ENCODE results near the gene ZMIZ2.
"Not testable (repeated sequence)": the region's sequence is repeated elsewhere in the genome, so short reads cannot be mapped to it uniquely, and the experiment has no call there.

The ZMIZ2 gene

DNA sequence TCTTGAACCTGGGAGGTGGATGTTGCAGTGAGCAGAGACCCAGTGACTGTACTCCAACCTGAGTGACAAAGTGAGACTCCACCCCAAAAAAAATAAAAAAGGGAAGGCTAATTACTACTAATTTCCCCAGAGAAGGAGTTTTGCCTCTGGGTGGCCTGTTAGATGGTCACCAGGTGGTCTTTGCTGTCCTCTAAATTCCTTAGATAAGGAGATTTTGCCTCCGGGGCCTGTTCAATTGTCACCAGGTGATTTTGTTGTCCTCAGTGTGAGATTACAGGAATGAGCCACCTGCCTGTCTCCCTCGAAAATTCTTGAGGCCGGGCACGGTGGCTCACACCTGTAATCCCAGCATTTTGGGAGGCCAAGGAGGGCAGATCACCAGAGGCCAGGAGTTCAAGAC lies 24.4 kb upstream of the ZMIZ2 start:
- no peak overlapping the region for H3K4me3 ChIP-seq (ENCODE audit: low read length)
- DNase-seq (ENCODE audit: low read depth, low spot score), result no peak

DNA sequence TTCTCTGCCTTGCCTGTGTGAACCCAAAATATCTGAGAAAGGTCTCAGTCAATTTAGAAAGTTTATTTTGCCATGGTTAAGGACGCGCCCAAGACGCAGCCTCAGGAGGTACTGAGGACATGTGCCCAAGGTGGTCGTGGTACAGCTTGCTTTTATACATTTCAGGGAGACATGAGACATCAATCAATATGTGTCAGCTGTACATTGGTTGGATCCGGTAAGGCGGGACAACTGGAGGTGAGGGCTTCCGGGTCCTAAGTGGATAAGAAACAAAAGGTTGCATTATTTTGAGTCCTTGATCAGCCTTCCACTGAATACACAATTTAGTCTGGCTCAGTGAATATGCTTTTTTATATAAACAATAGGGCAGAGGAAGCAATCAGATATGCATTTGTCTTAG lies 22.4 kb upstream of the ZMIZ2 start:
- not testable (repeated sequence) for DNase-seq (ENCODE audit: low read depth, low spot score); H3K4me3 ChIP-seq (ENCODE audit: low read length)

DNA sequence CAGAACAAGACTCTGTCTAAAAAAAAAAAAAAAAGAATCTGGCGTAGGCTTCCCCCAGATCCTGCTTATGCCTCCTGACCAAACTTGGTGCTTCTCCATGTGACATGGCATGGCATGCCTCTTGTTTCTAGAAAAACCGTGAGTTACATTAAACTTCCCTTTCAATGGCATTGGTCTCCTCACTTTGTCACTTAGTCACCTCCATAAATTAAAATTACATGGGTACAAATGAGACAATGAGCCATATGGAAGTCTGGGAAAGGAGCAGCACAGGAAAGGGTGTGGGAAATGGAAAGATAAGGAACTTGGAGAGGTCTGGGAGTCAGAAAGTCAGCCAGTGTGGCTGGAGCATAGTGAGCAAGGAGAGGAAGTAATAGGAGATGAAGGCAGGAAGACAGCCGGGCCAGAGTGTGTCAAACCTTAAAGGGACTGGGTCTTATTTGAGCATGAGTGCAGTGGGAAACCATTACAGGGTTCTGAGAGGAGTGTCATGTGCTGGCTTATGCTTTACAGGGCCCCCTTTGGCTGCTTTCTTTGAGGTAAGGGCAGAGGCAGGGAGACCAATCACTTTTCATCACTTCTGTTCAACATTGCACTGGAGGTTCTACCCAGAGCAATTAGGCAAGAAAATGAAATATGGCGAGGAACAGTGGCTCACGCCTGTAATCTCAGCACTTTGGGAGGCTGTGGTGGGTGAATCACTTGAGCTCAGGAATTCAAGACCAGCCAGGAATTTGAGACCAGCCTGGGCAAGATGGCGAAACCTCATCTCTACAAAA lies 21.3 kb upstream of the ZMIZ2 start:
- DNase-seq (ENCODE audit: low read depth, low spot score), result no peak
- H3K4me3 ChIP-seq (ENCODE audit: low read length), result no peak overlapping the region

DNA sequence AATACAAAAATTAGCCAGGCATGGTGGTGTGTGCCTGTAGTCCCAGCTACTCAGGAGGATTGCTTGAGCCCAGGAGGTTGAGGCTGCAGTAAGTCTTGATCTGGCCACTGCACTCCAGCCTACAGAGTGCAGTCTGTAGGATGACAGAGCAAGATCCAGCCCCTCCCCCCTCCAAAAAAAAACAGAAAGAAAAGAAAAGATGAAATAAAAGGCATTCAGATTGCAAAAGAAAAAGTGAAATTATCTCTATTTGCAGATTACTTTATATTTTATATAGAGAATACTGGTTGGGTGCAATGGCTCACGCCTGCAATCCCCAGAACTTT lies 20.7 kb upstream of the ZMIZ2 start:
- no peak overlapping the region for H3K4me3 ChIP-seq (ENCODE audit: low read length)
- DNase-seq (ENCODE audit: low read depth, low spot score), result no peak

DNA sequence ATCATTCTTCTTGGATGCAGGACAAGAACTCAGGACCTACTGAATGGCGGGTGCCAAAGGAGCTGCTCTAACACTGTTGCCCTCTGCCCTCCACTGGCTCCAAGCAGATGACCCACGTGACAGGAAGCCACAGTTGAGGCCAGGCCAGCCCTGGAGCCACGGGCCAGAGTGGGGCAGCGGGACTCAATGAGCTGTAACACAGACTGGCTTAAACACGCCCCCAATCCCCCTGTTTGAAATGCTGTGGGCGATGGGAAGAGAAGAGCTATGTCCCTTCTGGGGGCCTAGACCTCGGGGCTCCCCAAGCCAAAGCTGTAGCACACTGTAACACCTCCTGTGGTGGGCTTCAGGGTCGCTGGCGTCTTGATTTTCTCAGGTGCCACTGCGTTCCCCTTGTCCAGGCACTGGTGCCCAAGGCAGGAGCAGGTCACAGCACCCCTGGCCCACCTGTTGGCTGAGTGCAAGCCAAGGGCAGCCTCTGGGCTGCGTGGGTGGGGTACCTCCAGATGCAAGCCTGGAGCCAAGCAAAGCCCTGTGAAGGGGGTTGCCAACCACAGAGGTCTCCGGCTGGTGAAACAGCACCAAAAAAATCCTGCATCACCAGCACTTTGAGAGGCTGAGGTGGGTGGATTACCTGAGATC lies 18.6 kb upstream of the ZMIZ2 start:
- H3K4me3 ChIP-seq (ENCODE audit: low read length), result no peak overlapping the region
- DNase-seq (ENCODE audit: low read depth, low spot score), result no peak

DNA sequence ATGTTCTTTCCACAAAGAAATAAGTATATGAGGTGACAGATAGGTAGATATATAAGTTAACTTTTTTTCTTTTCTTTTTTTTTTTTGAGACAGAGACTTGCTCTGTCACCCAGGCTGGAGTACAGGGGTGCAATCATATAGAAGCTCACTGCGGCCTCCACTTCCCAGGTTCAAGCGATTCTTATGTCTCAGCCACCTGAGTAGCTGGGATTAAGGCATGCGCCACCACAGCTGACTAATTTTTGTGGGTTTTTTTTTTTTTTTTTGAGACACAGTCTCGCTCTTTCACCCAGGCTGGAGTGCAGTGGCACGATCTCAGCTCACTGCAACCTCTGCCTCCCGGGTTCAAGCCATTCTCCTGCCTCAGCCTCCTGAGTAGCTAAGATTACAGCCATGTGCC lies 15.7 kb upstream of the ZMIZ2 start:
- H3K4me3 ChIP-seq (ENCODE audit: low read length); DNase-seq (ENCODE audit: low read depth, low spot score): not testable (repeated sequence)

DNA sequence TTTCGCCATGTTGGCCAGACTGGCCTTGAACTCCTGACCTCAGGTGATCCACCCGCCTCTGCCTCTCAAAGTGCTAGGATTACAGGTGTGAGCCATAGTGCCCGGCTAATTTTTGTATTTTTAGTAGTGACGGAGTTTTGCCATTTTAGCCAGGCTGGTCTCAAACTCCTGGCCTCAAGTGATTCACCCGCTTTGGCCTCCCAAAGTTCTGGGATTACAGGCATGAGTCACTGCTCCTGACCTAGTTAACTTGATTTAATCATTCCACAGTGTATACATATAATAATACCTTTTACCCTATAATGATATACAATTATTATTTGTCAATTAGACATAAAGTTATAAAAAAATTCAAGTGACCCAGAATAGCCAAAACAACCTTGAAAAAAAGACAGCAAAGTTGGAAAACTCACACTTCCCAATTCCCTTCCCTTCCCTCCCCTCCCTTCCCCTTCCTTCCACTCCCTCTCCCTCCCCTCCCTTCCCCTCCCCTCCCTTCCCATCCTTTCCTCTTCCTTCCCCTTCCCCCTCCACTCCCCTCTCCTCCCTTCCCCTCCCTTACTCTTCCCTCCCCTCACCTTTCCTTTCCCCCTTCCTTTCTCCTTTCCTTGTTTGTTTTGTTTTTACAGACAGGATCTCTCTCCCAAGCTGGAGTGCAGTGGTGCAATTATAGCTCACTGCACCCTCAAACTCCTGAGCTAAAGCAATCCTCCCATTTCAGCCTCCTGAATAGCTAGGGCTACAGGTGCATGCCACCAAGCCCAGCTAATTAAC lies 14.8 kb upstream of the ZMIZ2 start:
- no peak overlapping the region for H3K4me3 ChIP-seq (ENCODE audit: low read length)
- no peak for DNase-seq (ENCODE audit: low read depth, low spot score)

DNA sequence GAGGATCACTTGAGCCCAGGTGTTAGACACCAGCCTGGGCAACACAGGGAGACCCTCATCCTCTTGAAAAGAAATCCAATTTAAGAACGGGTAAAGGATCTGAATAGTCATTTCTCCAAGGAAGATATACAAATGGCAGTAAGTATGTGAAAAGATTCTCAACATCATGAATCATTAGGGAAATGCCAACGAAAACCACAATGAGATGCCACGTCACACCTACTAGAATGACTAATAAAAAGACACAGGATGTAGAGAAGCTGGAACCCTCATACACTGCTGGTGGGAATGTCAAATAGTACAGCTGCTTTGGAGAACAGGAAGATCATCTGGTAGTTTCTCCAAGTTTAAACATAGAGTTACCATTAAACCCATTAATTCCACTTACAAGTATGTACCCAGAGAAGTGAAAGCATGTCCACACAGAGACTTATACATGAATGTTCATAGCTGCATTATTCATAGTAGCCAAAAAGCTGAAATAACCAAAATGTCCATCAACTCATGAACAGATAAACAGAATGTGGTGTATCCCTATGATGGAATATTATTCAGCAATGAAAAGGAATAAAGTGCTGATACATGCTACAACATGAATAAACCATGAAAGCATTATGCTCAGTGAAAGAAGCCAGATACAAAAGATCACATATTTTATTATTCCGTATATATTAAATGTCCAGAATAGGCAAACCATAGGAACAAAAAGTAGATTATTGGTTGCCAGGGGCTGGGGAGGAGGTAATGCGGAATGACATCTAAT lies 13.1 kb upstream of the ZMIZ2 start:
- DNase-seq (ENCODE audit: low read depth, low spot score), result no peak
- H3K4me3 ChIP-seq (ENCODE audit: low read length), result no peak overlapping the region

DNA sequence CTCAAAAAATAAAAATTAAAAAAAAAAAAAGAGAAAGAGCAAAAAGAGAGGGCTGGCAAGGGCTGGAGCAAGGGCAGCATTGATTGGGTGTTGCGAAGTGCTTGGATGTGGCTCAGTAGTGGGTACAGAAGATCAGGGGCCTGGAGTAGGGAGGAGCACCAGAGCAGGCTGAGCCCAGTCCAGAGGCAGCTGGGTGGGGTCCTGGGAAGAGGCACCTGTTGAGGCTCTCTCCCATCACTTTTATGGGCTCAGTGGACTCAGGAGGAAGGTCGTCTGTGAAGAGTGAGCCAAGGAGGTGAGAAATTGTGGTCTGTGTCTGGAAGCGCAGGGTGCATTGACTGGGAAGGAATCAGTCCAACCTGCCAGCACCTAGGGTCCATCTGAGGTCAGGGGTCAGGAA lies 11.8 kb upstream of the ZMIZ2 start:
- no peak for DNase-seq (ENCODE audit: low read depth, low spot score)
- no peak overlapping the region for H3K4me3 ChIP-seq (ENCODE audit: low read length)

DNA sequence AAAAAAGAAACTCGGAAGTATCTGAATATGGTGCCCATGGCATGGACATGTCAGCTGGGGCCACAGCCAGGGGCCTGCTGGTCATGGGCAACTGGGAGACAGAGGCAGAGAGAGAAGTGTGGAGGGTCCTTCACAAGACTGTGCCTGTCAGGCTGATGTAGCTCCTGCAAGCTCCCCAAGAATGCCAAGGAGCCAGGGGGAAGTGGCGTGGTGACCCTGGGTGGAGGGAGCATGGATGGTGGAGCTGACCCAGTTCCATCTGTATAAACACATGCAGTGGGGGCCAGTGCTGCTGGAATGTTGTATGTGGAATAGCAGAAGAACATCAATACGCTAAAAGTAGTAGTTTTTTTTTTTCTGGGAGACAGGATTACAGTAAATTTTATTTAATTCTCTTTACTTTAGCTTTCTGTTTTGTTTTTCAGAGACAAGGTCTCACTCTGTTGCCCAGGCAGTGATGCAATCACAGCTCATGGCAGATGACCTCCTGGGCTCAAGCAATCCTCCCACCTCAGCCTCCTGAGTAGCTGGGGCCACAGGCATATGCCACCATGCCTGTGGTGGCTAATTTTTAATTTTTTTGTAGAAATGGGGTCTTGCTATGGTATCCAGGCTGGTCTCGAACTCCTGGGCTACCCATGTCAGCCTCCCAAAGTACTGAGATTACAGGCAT lies 10.5 kb upstream of the ZMIZ2 start:
- DNase-seq (ENCODE audit: low read depth, low spot score), result no peak

DNA sequence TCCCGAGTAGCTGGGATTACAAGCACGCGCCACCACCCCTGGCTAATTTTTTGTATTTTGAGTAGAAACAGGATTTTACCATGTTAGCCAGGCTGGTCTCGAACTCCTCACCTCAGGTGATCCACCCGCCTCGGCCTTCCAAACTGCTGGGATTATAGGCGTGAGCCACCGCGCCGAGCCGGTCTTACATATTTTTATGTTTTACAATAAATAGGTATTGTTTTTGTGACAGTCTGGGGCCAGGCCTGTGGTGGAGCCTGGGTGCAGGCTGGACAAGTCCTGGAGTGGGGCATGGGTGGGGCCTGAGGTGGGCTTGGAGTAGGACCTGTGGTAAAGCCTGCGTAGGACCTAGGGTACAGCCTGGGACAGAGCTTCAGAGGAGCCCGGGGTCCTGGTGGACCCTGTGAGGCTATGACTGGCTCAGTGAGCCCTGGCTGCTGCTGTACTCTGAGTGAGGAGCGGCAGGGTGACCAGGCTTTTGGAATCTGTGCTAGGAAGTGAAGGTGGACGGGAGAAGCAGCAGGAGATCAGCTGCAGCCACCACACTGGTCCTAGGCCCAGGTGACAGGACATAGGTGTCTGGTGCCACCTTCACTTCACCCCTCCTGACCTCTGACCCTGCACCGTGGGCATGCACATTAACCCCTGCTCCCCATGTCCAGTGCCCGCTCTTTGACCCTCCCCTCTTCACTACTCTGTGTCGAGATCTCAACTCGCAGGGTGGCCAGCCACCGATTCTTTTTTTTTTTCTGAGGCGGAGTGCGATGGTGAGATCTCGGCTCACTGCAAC lies 9.6 kb upstream of the ZMIZ2 start:
- no peak for DNase-seq (ENCODE audit: low read depth, low spot score)

More for the DNA sequence above, 10.5 kb upstream of the ZMIZ2 start:
- H3K4me3 ChIP-seq (ENCODE audit: low read length), result no peak overlapping the region

DNA sequence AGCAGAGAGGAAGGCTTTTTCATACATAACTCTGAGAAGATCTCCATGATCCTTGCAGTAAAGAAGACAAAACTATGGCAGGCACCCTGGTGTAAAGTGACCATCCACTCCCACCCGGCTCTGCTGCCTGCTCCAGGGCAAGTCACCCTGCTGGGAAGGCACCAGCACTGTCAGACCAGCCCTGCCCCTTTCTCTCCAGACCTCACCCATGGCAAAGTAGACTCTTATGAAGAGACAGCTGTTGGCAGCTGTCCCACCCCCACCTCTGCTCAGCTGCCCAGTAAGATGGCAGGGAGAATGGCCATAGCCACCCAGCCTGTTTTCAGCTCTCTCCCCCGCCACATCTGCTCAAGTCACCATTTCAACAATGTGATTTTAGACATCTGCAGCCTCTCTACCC lies 8.6 kb upstream of the ZMIZ2 start:
- DNase-seq (ENCODE audit: low read depth, low spot score), result no peak

More for the DNA sequence above, 9.6 kb upstream of the ZMIZ2 start:
- H3K4me3 ChIP-seq (ENCODE audit: low read length), result no peak overlapping the region

DNA sequence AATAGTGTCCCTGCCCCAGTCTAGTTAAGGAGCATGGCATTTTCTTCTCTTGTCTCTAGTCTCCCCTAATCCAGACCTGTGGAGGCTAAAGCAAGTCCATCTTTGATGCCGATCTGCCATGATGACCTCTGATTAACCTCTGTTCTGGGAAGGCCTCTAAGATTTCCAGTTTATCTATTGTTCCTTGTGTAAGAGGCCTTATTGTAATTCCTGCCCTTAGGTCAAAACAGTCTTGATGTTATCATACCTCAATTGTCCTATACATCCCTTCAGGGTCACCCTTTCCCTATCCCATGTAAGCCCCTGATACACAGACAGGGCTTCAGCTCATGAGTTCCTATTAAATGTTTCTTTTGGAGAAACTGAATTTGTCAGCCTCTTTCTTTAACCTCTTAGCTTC lies 4.9 kb upstream of the ZMIZ2 start:
- no peak for DNase-seq (ENCODE audit: low read depth, low spot score)
- no peak overlapping the region for H3K4me3 ChIP-seq (ENCODE audit: low read length)

More for the DNA sequence above, 8.6 kb upstream of the ZMIZ2 start:
- no peak overlapping the region for H3K4me3 ChIP-seq (ENCODE audit: low read length)

DNA sequence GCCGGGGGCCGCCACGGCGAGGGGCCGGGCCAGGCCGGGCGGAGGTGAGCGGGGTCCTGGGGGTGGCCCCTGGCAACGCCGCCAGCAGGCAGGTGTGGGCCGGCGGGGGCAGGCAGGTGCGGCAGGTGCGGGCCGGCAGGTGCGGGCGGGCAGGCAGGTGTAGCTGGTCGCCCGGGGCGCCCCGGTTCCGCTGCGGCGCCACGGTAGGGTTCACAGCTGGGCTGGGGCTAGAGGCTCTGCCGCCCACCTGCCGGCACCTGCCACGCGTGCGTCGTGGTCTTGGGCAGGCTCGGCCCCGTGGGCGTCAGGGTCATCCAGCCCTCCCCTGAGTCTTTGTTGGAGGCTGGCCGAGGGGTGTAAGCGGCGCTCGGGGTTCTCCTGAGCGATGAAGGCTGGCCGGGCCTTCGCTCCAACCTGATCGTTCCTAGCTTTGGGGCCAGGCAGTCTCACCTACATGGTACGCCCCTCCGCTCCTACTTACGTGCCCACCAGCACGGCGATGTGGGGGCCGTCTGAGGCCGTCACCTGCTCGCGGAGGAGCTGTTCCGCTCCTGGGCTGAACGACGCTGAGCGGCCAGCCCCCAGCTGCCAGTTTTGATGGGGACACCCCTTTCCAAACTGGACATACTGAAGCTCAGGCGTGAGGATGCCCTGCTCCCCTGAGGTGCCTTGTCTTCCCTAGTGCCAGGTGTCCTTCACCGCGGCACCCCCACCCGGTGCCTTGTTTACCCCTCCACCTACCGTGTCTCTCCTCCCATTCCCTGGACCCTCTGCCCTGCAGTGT lies 493 bp downstream of the ZMIZ2 start:
- no peak for DNase-seq (ENCODE audit: low read depth, low spot score)
- H3K4me3 ChIP-seq (ENCODE audit: low read length), result peak overlapping the region; percentile 83

DNA sequence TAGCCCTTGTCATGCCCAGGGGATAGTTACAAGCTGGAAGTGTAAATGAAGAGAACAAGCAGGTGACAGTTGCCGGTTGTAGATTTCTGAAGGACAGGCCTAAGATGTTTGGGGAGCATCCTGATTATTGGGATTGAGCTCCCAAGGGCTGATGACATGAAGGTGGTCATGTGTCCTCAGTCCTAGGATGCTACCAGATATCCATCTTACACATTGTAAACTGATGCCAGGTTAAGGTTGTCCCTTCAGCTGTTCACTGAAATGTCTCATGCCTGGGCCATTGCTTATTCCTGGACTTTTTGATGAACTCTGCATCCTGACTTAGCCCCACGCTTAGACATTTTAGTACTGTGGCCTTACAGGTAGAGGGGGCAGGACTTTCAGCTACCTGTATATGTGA lies 1.3 kb downstream of the ZMIZ2 start:
- DNase-seq (ENCODE audit: low read depth, low spot score), result no peak
- H3K4me3 ChIP-seq (ENCODE audit: low read length), result peak overlapping the region; percentile 83

DNA sequence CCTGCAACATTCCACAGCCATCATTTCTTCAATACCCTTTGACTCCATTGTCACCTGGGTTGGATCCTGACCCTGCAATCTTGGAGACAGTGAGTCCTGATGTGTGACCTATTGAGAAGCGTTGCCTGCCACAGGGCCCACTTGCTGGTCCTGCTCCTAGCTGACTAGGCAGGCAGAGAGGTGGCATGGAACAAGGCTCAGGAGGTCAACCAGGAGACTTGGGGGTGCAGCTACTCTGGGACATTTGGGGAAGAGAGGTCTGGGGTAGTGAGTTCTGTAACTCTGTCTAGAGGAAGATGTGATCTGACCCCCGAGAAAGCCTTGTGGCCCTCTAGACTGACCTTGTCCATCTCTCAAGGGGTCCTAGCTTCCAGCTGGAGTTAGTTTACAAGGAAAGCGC lies 1.8 kb downstream of the ZMIZ2 start:
- no peak overlapping the region for H3K4me3 ChIP-seq (ENCODE audit: low read length)
- DNase-seq (ENCODE audit: low read depth, low spot score), result no peak

DNA sequence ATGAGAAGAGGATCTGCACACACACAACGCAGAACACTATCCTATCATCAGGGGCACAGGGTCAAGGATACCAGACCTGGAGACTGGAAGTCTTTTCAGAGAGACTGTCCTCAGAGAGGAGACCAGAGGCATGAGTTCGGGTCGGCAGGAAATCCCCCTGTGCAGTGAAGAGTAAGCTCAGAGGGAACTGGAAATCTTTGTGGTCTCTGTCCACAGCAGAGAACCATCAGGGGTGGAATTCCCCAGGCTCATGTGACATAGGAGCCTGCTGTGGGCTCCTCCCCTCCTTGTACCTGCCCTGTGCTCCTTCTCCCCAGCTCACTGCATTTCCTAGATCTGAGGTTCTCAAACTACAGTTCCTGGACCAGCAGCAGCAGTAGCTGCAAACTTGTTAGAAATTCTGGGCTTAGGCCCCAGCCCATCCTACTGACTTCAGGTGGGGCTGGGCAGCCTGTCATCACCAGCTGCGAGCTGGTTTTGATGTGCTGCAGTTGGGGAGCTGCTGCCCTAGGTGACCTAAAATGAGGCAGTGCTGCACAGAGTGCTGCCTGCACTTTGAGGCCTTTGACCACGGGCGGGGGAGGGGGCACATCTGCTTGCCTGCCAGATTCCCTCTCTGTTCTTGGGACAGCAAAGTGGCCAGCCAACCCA lies 2.4 kb downstream of the ZMIZ2 start:
- H3K4me3 ChIP-seq (ENCODE audit: low read length), result no peak overlapping the region
- DNase-seq (ENCODE audit: low read depth, low spot score), result peak; percentile 23

All from Jurkat, Clone E6-1 (cell line).